IMR-90 (cell line): ENCODE measurements around the gene TRDN. TPM values are rescaled to one million over a fixed set of nuclear protein-coding genes. Genes with fewer than 3 reads are reported as not detected.

Experiments
- ATAC-seq: fragments of 200-7000 bp; cut with Tn5 transposase; 2 replicates; pipeline ENCODE4 v1.9.1; 2020; ENCODE audit warnings: low read depth, mild to moderate bottlenecking, moderate library complexity
- BruUV-seq: library from RNA; stranded (reverse); fragments of 400-500 nt; replicated peaks from 2 replicates; lab custom pipeline; 2021; lab: Mats Ljungman, UMichigan
- CTCF ChIA-PET: fragments of 300-600 bp; formaldehyde crosslinking; extraction: SDS; loops from one replicate; lab custom pipeline; 2021; ENCODE audit warnings: antibody characterized with exemption; lab: Yijun Ruan, JAX
- POLR2A ChIA-PET: fragments of 300-600 bp; sonication (Branson Sonifier 250); formaldehyde crosslinking; loops from one replicate; lab custom pipeline; 2022; ENCODE audit warnings: antibody characterized with exemption; ENCODE audit not compliant: unreplicated experiment; lab: Charles Lee
- DNase-seq: peaks from one replicate; pipeline ENCODE4 v3.0.0; 2013
- H2AFZ ChIP-seq: replicated peaks from 2 replicates; pipeline ENCODE3; 2013; ENCODE audit warnings: low read length, mild to moderate bottlenecking; ENCODE audit not compliant: poor library complexity
- H2AK5ac ChIP-seq: 2 replicates; pipeline ENCODE4 v1.6.1; 2013; ENCODE audit warnings: low read depth, low read length, inconsistent platforms
- H2AK9ac ChIP-seq: replicated peaks from 2 replicates; pipeline ENCODE3; 2013; ENCODE audit warnings: mild to moderate bottlenecking, low read depth, low read length, moderate library complexity; ENCODE audit not compliant: poor library complexity
- H2BK120ac ChIP-seq: 2 replicates; pipeline ENCODE4 v1.6.1; 2013; ENCODE audit warnings: low read depth, low read length, inconsistent platforms
- H2BK15ac ChIP-seq: 3 replicates; pipeline ENCODE4 v1.6.1; 2013; ENCODE audit warnings: low read depth, low read length, inconsistent platforms
- H2BK20ac ChIP-seq: 2 replicates; pipeline ENCODE4 v1.6.1; 2013; ENCODE audit warnings: low read depth, mild to moderate bottlenecking, inconsistent platforms, low read length, moderate library complexity
- H2BK5ac ChIP-seq: 2 replicates; pipeline ENCODE4 v1.6.1; 2013; ENCODE audit warnings: mild to moderate bottlenecking, low read depth, low read length, inconsistent platforms; ENCODE audit not compliant: poor library complexity, severe bottlenecking
- H3K14ac ChIP-seq: replicated peaks from 2 replicates; pipeline ENCODE4 v1.6.1; 2013; ENCODE audit warnings: low read depth, low read length, inconsistent platforms
- H3K18ac ChIP-seq: 2 replicates; pipeline ENCODE4 v1.6.1; 2013; ENCODE audit warnings: low read depth, low read length, control low read depth
- H3K23ac ChIP-seq: 2 replicates; pipeline ENCODE4 v1.6.1; 2013; ENCODE audit warnings: low read depth, low read length, inconsistent platforms
- H3K27ac ChIP-seq: 2 replicates; pipeline ENCODE4 v1.5.1; 2013; ENCODE audit warnings: mild to moderate bottlenecking, control low read depth, low read length; ENCODE audit not compliant: insufficient read depth
- H3K27me3 ChIP-seq: 2 replicates; pipeline ENCODE4 v1.6.1; 2013; ENCODE audit warnings: low read length; ENCODE audit not compliant: control insufficient read depth, insufficient read depth
- H3K36me3 ChIP-seq: 2 replicates; pipeline ENCODE4 v1.6.1; 2013; ENCODE audit warnings: low read length, mixed read lengths; ENCODE audit not compliant: control insufficient read depth, insufficient read depth
- H3K4ac ChIP-seq: 2 replicates; pipeline ENCODE4 v1.6.1; 2013; ENCODE audit warnings: low read depth, low read length, inconsistent platforms
- H3K4me1 ChIP-seq: 2 replicates; pipeline ENCODE4 v1.6.1; 2013; ENCODE audit warnings: low read length, mixed read lengths; ENCODE audit not compliant: control insufficient read depth, insufficient read depth
- H3K4me2 ChIP-seq: 2 replicates; pipeline ENCODE4 v1.6.1; 2013; ENCODE audit warnings: low read depth, mild to moderate bottlenecking, control low read depth, low read length, moderate library complexity
- H3K4me3 ChIP-seq: 2 replicates; pipeline ENCODE4 v1.5.1; 2013; ENCODE audit warnings: low read depth, mild to moderate bottlenecking, control low read depth, low read length, moderate library complexity; ENCODE audit not compliant: insufficient read depth
- H3K56ac ChIP-seq: 2 replicates; pipeline ENCODE4 v1.6.1; 2013; ENCODE audit warnings: low read length, inconsistent platforms; ENCODE audit not compliant: insufficient read depth; ENCODE audit errors: extremely low read depth
- H3K79me1 ChIP-seq, 2 experiments: 2 replicates each; pipeline ENCODE4 v1.6.1; 2013; ENCODE audit warnings: low read length in 2 of 2, inconsistent platforms in 1 of 2, low read depth in 1 of 2
- H3K9ac ChIP-seq: 2 replicates; pipeline ENCODE4 v1.6.1; 2013; ENCODE audit warnings: low read depth, low read length, control low read depth
- H3K9me1 ChIP-seq: 2 replicates; pipeline ENCODE4 v1.6.1; 2013; ENCODE audit warnings: low read length, inconsistent platforms; ENCODE audit not compliant: insufficient read depth
- H3K9me3 ChIP-seq: 2 replicates; pipeline ENCODE4 v1.6.1; 2013; ENCODE audit warnings: low read length; ENCODE audit not compliant: control insufficient read depth, insufficient read depth
- H4K20me1 ChIP-seq: 2 replicates; pipeline ENCODE4 v1.6.1; 2013; ENCODE audit warnings: low read length, inconsistent platforms; ENCODE audit not compliant: insufficient read depth
- H4K5ac ChIP-seq: 2 replicates; pipeline ENCODE4 v1.6.1; 2013; ENCODE audit warnings: mild to moderate bottlenecking, low read depth, low read length, control low read depth
- H4K8ac ChIP-seq, 2 experiments: 2 replicates each; pipeline ENCODE4 v1.6.1; 2013; ENCODE audit warnings: low read depth in 2 of 2, low read length in 2 of 2, control low read depth in 1 of 2, inconsistent platforms in 1 of 2
- H4K91ac ChIP-seq: 2 replicates; pipeline ENCODE4 v1.6.1; 2013; ENCODE audit warnings: low read depth, low read length, inconsistent platforms; ENCODE audit not compliant: insufficient read depth
- BHLHE40 ChIP-seq: fragments of 150-350 bp; IDR thresholded peaks from 2 replicates; pipeline ENCODE4 v1.6.1; 2016; ENCODE audit warnings: mild to moderate bottlenecking, low read depth, low read length
- CEBPB ChIP-seq: IDR thresholded peaks from 2 replicates; pipeline ENCODE4 v1.6.1; 2012; ENCODE audit warnings: low read depth, low read length, improper control_type of control experiment
- FOS ChIP-seq: fragments of 150-350 bp; IDR thresholded peaks from 2 replicates; pipeline ENCODE4 v1.6.1; 2016; ENCODE audit warnings: low read depth, low read length
- MAFK ChIP-seq: IDR thresholded peaks from 2 replicates; pipeline ENCODE4 v1.6.1; 2012; ENCODE audit warnings: low read depth, low read length, improper control_type of control experiment
- MXI1 ChIP-seq: IDR thresholded peaks from 2 replicates; pipeline ENCODE4 v1.6.1; 2012; ENCODE audit warnings: low read depth, mild to moderate bottlenecking, low read length, moderate library complexity, borderline replicate concordance
- NFE2L2 ChIP-seq: fragments of 150-350 bp; IDR thresholded peaks from 2 replicates; pipeline ENCODE4 v1.6.1; 2016; ENCODE audit warnings: low read depth, mild to moderate bottlenecking, low read length
- POLR2A ChIP-seq: IDR thresholded peaks from 2 replicates; pipeline ENCODE4 v1.6.1; 2012; ENCODE audit warnings: mild to moderate bottlenecking, low read depth, low read length
- RAD21 ChIP-seq: IDR thresholded peaks from 2 replicates; pipeline ENCODE4 v1.6.1; 2012; ENCODE audit warnings: low read length, improper control_type of control experiment
- RCOR1 ChIP-seq: IDR thresholded peaks from 2 replicates; pipeline ENCODE4 v1.6.1; 2012; ENCODE audit warnings: mild to moderate bottlenecking, low read length, improper control_type of control experiment; ENCODE audit not compliant: insufficient replicate concordance
- RFX5 ChIP-seq: IDR thresholded peaks from 2 replicates; pipeline ENCODE4 v1.8.0; 2012; ENCODE audit warnings: low read depth, mild to moderate bottlenecking, low read length, moderate library complexity
- SMC3 ChIP-seq: fragments of 150-350 bp; IDR thresholded peaks from 2 replicates; pipeline ENCODE4 v1.6.1; 2016; ENCODE audit warnings: low read depth, mild to moderate bottlenecking, antibody characterized with exemption, low read length, moderate library complexity
- WGBS, 2 experiments: methylation state at CpG; one replicate each; pipeline versions ENCODE4 v1.1.5 to v1.1.7; 2013; ENCODE audit warnings: missing lambda C conversion rate in 2 of 2; ENCODE audit not compliant: insufficient read length in 1 of 2; ENCODE audit errors: extremely low coverage in 2 of 2; 5-methylcytosine and 5-hydroxymethylcytosine counted together
- dilution Hi-C: fragments of 300-500 bp; cut with HindIII; formaldehyde crosslinking; loops from one replicate; pipeline ENCODE4 v1.14.3; 2018; ENCODE audit warnings: low sequenced_read_pairs; ENCODE audit not compliant: unreplicated experiment
- in situ Hi-C: fragments of 300-500 bp; cut with MboI; formaldehyde crosslinking; loops from 3 replicates; pipeline ENCODE4 v1.14.3; 2019; ENCODE audit warnings: low sequenced_read_pairs, inconsistent platforms, mixed read lengths
- intact Hi-C: fragments of 100-400 bp; cut with micrococcal nuclease; formaldehyde crosslinking; loops from 2 replicates; pipeline ENCODE4 v1.10.0; 2022
- polyA plus RNA-seq, 3 experiments: library from polyadenylated mRNA; depleted of rRNA; stranded (reverse); fragments of >200 nt; gene quantifications; 2 replicates each; pipeline ENCODE4 v1.2.3, GENCODE V29; 2012; ENCODE audit warnings: low replicate concordance in 1 of 3
- total RNA-seq: library from RNA; depleted of rRNA; stranded (reverse); fragments of >200 nt; gene quantifications from 2 replicates; pipeline ENCODE4 v1.2.3, GENCODE V29; 2012
- TF ChIP-seq, protein P1 (sequence below): fragments of 150-350 bp; IDR thresholded peaks from 2 replicates; pipeline ENCODE4 v1.6.1; 2016; ENCODE audit warnings: low read depth, mild to moderate bottlenecking, low read length, moderate library complexity, borderline replicate concordance
- TF ChIP-seq, protein P2 (sequence below): conservative IDR thresholded peaks from 2 replicates; pipeline ENCODE4 v1.5.1; 2012; ENCODE audit warnings: mild to moderate bottlenecking, low read depth, low read length, improper control_type of control experiment
- TF ChIP-seq, protein P3 (sequence below): fragments of 150-350 bp; IDR thresholded peaks from 2 replicates; pipeline ENCODE4 v1.6.1; 2017; ENCODE audit warnings: mild to moderate bottlenecking, antibody characterized with exemption, low read length, low read depth

TRDN gene
- total and polyA plus RNA-seq, 2 of the 4 experiments (the other 2 are of a cell fraction) = not detected

DNA sequence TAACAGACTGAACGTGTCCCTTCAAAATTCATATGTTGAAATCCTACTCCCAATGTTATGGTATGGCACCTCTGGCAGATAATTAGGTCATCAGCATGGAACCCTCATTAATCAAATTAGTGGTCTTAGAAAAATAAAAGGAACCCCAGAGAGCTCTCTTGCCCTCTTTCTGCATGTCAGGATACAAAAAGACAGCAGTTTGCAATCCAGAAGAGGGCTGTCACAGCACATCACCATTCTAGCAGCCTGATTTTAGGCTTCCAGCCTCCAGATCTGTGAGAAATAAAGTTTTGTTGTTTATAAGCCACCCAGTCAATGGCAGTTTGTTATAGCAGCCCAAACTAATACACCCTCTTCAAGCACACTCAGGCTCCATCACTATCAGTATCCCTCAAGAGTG lies 292.9 kb downstream of the TRDN start:
- Histone ChIP-seq H3K4me1 (no peaks in the 10 kb centered on the region), H2BK20ac (no peak overlapping the region), H3K27ac (no peak overlapping the region), H4K91ac (no peak overlapping the region), H2AK9ac (no peak overlapping the region), H3K9ac (no peak overlapping the region), H4K20me1 (no peaks in the 10 kb centered on the region), H2BK120ac (no peak overlapping the region), H3K36me3 (no peaks in the 10 kb centered on the region), H3K23ac (no peak overlapping the region), H4K8ac (no peak overlapping the region), H3K27me3 (no peaks in the 10 kb centered on the region), H3K4me3 (no peak overlapping the region), H3K18ac (no peak overlapping the region), H3K4ac (no peak overlapping the region), H3K56ac (no peak overlapping the region), H4K5ac (no peak overlapping the region), H2BK15ac (no peak overlapping the region), H3K4me2 (no peak overlapping the region), H2AK5ac (no peak overlapping the region), H3K9me3 (no peaks in the 10 kb centered on the region), H3K9me1 (no peaks in the 10 kb centered on the region), H3K14ac (no peak overlapping the region), H2BK5ac (no peak overlapping the region), H2AFZ (no peak overlapping the region), H3K79me1 (no peaks in the 10 kb centered on the region)
- no TSS peak for BruUV-seq
- TF ChIP-seq BHLHE40 (no peak), RAD21 (no peak), RFX5 (no peak), RCOR1 (no peak), MXI1 (no peak), POLR2A (no peak), FOS (no peak), MAFK (no peak), CEBPB (no peak), NFE2L2 (no peak), SMC3 (no peak)
- TF ChIP-seq, protein P1, sequence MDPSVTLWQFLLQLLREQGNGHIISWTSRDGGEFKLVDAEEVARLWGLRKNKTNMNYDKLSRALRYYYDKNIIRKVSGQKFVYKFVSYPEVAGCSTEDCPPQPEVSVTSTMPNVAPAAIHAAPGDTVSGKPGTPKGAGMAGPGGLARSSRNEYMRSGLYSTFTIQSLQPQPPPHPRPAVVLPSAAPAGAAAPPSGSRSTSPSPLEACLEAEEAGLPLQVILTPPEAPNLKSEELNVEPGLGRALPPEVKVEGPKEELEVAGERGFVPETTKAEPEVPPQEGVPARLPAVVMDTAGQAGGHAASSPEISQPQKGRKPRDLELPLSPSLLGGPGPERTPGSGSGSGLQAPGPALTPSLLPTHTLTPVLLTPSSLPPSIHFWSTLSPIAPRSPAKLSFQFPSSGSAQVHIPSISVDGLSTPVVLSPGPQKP = no peak
- TF ChIP-seq, protein P2, sequence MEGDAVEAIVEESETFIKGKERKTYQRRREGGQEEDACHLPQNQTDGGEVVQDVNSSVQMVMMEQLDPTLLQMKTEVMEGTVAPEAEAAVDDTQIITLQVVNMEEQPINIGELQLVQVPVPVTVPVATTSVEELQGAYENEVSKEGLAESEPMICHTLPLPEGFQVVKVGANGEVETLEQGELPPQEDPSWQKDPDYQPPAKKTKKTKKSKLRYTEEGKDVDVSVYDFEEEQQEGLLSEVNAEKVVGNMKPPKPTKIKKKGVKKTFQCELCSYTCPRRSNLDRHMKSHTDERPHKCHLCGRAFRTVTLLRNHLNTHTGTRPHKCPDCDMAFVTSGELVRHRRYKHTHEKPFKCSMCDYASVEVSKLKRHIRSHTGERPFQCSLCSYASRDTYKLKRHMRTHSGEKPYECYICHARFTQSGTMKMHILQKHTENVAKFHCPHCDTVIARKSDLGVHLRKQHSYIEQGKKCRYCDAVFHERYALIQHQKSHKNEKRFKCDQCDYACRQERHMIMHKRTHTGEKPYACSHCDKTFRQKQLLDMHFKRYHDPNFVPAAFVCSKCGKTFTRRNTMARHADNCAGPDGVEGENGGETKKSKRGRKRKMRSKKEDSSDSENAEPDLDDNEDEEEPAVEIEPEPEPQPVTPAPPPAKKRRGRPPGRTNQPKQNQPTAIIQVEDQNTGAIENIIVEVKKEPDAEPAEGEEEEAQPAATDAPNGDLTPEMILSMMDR = no peak
- TF ChIP-seq, protein P3, sequence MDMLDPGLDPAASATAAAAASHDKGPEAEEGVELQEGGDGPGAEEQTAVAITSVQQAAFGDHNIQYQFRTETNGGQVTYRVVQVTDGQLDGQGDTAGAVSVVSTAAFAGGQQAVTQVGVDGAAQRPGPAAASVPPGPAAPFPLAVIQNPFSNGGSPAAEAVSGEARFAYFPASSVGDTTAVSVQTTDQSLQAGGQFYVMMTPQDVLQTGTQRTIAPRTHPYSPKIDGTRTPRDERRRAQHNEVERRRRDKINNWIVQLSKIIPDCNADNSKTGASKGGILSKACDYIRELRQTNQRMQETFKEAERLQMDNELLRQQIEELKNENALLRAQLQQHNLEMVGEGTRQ = no peak
- WGBS, 2 experiments = no CpG with 5 or more reads among the region's 1 CpG
- no peak for DNase-seq
- intact Hi-C loops (no loop called here), dilution Hi-C loops (no loop called here), in situ Hi-C loops (no loop called here)
- ChIA-PET CTCF (no interaction called here), POLR2A (no interaction called here)
- no peak for ATAC-seq
